HG03342 (cell line): ENCODE measurements around the gene NUMA1.

Experiments
- ATAC-seq: cut with Tn5 transposase; IDR thresholded peaks from one replicate; pipeline ENCODE4 v1.9.1; 2021; ENCODE audit warnings: mild to moderate bottlenecking, moderate library complexity; ENCODE audit not compliant: unreplicated experiment

NUMA1 gene

DNA sequence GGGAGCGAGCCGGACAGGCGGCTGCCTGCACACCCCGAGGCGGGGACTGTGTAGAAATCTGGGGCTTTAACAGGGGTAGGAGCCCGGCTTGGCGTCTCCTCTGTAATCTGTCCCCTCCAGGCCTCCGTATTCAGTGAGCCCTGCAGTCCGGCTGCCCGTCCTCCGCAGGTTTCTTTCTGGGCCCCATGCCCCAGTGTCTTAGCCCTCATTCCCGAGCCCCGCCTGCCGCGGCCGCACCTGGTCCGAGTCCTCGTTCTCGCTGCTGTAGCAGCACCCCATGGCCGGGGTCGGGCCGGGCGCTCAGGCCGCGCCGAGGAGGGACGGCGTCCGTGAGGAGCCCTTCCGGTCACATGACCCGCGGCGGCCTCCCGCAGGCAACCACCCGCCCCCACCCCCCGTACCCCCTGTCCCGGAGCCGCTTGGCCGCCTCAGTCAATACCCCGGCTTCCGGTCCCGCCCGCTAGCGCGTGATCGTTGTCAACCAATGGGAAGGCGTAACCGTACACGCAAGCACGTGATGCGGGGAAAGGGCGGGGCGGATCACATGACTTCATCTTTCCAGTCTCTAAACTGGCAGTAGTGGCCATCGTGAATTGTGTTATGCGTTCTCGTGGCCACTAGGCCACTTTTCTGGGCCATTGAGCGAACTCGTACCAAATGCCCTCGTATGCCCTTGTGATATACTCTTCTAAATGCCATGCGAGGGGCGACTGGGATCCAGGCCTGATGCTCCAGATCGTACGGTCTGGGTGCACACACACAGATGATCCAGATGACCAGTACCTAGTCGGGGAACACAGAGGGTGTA is 22.8 kb upstream of the NUMA1 start, which contains the start of gene LAMTOR1:
Gene LAMTOR1, minus strand, starts transcription at position 352 of the 808 bp plus-strand sequence. Its CDS starts 73 bp downstream, at position 279.
- peak; percentile 85 for ATAC-seq

DNA sequence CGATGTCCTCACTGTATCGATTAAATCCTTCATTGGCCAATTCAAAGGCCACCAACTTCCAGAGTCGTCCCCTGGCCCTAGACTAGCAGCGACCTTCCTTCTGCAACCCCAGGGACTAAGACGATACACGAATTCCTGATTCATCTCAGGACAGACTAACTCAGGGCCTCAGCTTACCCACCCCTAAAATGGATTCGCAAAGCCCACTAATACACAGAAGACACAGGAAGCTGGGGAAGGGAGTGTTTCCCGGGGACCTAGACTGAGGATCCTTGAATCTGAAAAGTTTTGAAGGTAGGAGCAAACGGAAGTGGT is 22.2 kb upstream of the NUMA1 start:
- ATAC-seq: no peak

GRCh38 chr11:72102162-72102561 is 21.8 kb upstream of the NUMA1 start:
- no peak for ATAC-seq

DNA sequence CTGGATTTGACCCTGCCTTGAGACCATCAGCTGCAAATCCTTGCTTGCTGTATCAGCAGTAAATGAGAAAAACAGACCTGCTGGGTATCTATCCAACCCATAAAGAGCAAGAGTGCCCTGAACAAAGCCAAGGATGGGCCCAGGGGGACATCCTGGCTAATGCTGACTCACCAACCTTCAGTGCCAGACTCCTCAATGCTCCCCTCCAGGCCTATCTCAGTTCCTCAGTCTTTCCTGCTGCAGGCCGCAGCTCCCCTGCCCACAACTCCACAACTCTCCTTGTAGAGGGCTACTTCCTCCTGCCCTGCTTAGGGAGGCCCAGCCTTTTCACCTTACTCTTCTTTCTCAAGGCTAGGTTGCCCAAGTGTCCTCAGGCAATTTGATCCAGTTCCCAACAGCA is 20.1 kb upstream of the NUMA1 start:
- no peak for ATAC-seq

- no peak for ATAC-seq
These were observed 19.7 kb upstream of the NUMA1 start for GRCh38 chr11:72100009-72100408.

DNA sequence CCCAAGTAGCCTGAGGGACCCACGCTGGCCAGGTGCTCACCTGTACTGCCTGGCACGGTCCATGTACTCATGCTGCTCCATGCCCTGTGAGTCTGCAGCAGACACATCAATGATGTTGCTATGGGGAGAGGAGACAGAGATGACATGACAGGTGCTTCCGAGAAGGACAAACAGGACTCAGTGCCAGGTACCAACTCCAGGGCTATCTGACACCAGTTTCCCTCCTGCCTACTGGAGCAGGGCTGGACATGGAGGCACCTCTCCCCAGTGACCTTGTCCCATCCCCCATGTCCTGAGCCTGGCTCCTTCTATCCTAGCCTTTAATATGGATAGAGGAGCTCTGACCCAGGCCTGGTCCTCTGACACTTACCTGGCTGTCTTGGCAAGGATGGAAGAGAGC is 18.4 kb upstream of the NUMA1 start:
- ATAC-seq: no peak

DNA sequence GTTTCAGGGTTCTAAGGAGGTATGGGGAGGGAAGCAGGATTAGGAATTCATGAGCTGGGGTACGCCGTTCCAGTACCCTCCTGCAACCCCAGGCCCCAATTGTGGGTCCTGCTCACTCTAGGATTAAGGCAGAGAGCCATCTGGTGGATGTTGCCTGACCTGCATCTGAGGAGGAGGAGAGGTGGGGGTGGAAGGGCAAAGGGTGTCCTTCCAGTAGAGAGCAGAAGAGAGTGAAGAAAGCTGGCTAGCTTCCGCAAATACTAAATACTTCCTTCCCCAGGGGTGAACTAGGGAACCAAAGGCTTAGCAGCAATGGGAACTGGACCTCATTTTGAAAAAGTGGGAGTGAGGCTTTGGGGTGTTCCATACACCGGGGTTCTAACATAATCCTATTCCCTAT is 10.9 kb upstream of the NUMA1 start:
- ATAC-seq: peak; percentile 69

- ATAC-seq: no peak
These were observed 7.9 kb upstream of the NUMA1 start for GRCh38 chr11:72088076-72088808.

- ATAC-seq: no peak
These were observed 5.4 kb upstream of the NUMA1 start for GRCh38 chr11:72085621-72086351.

DNA sequence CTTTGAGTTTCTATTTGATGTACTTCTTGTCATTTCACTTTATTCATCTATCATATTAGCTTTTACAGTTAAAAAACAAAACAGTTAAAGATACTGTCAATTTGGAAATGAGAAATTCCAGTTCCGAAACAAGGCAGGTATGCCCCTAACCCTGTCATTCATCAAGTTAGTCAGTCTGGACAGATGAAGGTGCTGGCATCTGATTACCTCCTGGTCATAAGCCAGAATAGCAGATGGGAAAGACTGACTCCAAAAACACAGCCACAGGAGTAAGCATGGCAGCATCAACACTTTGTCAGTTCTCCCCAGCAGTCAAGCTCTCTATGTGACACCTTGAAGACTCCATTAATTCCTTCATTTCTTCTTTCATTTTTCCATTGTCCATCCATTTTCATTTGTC is 4.6 kb upstream of the NUMA1 start:
- ATAC-seq: no peak

- no peak for ATAC-seq
These were observed 3.7 kb upstream of the NUMA1 start for GRCh38 chr11:72084076-72084475.

DNA sequence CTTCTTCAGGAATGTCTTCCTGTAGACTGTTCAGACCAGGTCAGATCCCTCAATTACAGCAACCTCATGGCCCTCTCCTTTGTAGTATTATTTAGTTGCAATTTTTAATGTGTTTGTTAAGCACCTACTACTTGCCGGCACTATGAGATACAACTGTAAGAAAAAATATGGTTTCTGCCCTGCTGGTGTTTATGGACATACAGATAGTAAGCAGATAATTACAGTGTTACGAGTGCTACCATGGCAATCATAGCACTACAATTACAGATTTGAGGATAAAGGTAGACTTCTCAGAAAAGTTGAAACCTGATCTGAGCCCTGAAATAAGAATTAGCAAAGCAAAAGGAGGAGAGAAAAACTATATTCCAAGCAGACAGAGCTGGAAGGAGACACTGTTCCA is 3.1 kb upstream of the NUMA1 start:
- no peak for ATAC-seq

DNA sequence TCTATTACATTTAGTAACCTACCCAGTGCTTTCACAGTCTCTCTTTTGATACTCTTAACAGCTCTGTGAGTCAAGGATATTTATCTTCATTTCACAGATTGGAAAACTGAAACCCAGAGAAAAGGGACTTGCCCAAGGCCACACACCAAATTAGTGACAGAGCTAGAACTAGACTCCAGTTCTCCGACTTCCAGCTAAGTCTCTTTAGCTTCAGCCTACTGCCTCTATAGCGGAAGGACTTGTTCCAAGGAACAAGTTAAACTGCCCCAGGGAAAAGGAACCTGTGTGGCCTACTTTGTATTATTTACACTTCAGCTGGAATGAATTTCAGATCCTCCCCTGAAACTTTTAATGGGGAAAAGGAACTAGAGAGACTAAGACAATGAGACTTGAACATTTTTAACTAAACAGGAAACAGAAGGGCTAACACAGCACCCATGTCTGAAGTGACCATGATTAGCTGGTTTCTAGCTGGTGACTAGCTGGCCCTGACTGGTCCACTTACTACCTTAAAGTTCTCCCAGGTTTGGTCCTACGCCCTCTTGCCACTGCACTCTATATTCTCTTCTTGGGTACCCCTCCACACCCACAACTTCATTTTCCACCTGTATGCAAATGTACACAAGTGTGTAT is 1.6 kb upstream of the NUMA1 start:
- ATAC-seq: no peak

GRCh38 chr11:72081184-72081644 is 872 bp upstream of the NUMA1 start:
- ATAC-seq: no peak

- ATAC-seq: no peak
These were observed 470 bp downstream of the NUMA1 start for GRCh38 chr11:72079819-72080325.

DNA sequence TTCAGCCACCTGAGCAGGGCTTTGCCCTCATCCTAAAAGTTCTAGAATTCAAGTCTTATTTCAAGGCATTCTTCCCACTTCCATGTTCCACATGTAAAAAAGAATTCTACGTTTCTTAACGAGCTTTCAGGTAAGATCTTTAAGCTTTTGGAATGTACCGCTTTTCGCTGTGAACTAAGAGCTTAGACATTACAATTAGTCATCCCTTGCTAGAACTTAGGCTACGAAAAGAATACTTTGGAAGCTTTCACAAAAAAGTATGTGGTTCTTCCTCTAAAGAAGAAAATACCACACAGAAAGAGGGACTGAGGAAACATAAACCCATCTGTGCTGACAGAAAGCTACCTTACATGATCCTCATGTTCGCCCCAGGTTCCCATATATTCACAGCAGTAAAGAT is 1.9 kb downstream of the NUMA1 start:
- ATAC-seq: no peak

GRCh38 chr11:72075756-72076155 is 4.6 kb downstream of the NUMA1 start:
- ATAC-seq: no peak

GRCh38 chr11:72075109-72075508 is 5.2 kb downstream of the NUMA1 start:
- no peak for ATAC-seq

- ATAC-seq: no peak
These were observed 8.0 kb downstream of the NUMA1 start for GRCh38 chr11:72072348-72072747.

DNA sequence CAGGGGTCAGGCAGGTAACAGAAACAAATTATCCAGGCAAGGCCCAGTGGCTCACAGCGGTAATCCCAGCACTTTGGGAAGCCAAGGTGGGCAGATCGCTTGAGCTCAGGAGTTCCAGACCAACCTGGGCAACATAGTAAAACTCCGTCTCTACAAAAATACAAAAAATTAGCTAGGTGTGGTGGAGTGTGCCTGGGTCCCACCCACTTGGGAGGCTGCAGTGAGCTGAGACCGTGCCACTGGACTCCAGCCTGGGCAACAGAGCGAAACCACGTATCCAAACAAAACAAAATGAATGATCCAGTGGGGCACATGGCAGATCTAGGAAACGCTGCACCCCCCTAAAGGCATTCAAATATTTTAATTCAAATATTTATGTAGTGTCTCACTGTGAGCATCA is 9.9 kb downstream of the NUMA1 start:
- ATAC-seq: no peak

DNA sequence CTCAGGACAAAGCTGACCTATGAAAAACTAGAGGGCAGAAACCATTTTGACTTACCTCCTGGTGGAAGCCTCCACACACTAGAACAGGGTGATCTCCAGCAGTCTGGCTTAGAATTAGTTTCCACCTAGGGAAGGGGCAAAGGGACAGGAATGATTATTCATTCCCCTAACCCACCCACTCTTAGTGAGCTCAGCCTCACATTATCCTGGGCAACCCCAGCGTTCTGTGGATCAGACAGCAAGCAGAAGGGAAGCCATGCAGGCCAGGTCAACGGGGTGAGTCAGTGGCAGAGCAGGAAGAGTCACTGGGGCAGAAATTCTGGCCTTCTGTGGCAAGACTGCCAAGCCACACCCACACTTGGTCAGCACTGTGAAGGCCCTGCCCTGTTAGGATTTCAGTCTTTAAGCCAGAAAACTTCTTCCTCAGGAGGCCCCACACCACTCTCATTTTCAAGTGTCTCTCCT is 10.5 kb downstream of the NUMA1 start:
- ATAC-seq: no peak
